Neural progenitor cell (in vitro differentiated cells): ENCODE results near the gene OTOS.

Experiments
- CTCF ChIP-seq: fragments of 200-600 bp; sonication (generic); IDR thresholded peaks from 2 replicates; pipeline ENCODE4 v1.5.1; 2017; ENCODE audit warnings: antibody characterized with exemption, mild to moderate bottlenecking
- EZH2 ChIP-seq: fragments of 200-600 bp; sonication (generic); IDR thresholded peaks from 2 replicates; pipeline ENCODE4 v1.6.1; 2017; ENCODE audit warnings: antibody characterized with exemption, mild to moderate bottlenecking, moderate library complexity
- EZH2phosphoT487 ChIP-seq: fragments of 200-600 bp; sonication (generic); IDR thresholded peaks from 2 replicates; pipeline ENCODE4 v1.6.1; 2017; ENCODE audit warnings: antibody characterized with exemption

- TF ChIP-seq CTCF = no peak
- no peak for TF ChIP-seq EZH2
- no peak for TF ChIP-seq EZH2phosphoT487
These were observed 27.1 kb upstream of the OTOS start for GRCh38 chr2:240167588-240167880.
